BJ (cell line): ENCODE data around the gene PRR3. TPM values are rescaled to one million over a fixed set of nuclear protein-coding genes. Genes with fewer than 3 reads are reported as not detected.

Experiments used
- CTCF ChIA-PET: fragments of 350-600 bp; formaldehyde crosslinking; extraction: SDS; loops from one replicate; lab custom pipeline; 2021; ENCODE audit warnings: antibody characterized with exemption, inconsistent platforms; lab: Yijun Ruan, JAX
- POLR2A ChIA-PET: fragments of 300-600 bp; sonication (Branson Sonifier 250); formaldehyde crosslinking; extraction: SDS; loops from one replicate; lab custom pipeline; 2021; ENCODE audit warnings: antibody characterized with exemption; lab: Charles Lee
- DNase-seq: peaks from one replicate; pipeline ENCODE4 v3.0.0-alpha.2; 2011; ENCODE audit warnings: low read depth
- H3K27me3 ChIP-seq: 2 replicates; pipeline ENCODE4 v1.6.0; 2011; ENCODE audit warnings: low read length; ENCODE audit not compliant: control insufficient read depth, insufficient read depth
- H3K36me3 ChIP-seq: 2 replicates; pipeline ENCODE4 v1.5.1; 2011; ENCODE audit warnings: low read length; ENCODE audit not compliant: control insufficient read depth, insufficient read depth
- H3K4me3 ChIP-seq: 2 replicates; pipeline ENCODE4 v1.5.1; 2011; ENCODE audit warnings: low read depth, mild to moderate bottlenecking, control low read depth, low read length
- CTCF ChIP-seq: IDR thresholded peaks from 2 replicates; pipeline ENCODE4 v1.5.1; 2011; ENCODE audit warnings: low read depth, mild to moderate bottlenecking, control low read depth, inconsistent platforms, low read length, moderate library complexity; ENCODE audit not compliant: insufficient read depth
- polyA plus RNA-seq: library from polyadenylated mRNA; depleted of rRNA; stranded (reverse); fragments of >200 nt; gene quantifications from 2 replicates; pipeline ENCODE4 v1.2.3, GENCODE V29; 2011

The PRR3 gene
- polyA plus RNA-seq, 1 experiment: 15.8 TPM

DNA sequence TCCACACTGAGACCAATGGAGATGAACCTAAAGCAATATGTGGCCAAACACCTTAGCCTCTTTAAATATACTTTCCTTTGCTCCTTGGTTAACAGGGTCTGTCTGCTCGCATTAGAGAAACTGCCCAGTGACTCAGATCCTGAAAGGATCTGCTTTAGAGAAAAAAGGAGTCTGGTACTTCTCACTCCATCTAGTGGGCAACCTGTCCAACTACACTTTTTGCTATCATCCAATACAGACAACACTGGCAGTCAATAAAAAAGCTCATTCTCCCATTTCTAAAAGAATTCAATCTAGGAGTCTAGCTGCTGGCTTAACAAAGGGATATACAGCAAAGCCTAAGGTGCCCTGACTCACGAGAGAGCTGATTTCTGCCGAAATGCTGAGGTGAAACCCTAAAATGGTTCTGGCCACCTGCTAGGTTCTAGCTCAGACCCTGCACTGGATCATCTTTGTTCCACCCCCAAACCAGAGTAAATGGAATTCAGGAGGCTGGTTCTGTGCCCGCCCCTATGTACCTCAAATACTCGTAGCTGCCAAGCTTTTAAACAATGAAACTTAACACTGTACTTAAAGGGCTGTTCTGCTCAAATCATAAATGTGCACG lies 12.3 kb upstream of the PRR3 start:
- peak; percentile 80 for TF ChIP-seq CTCF
- CTCF ChIA-PET: interaction anchor here (0.6 to 11.2 kb wide), 24 partner anchors 9 to 178 kb away, joined by 3 to 263 read pairs (median 4); partner anchors contain the start of genes ABCF1, GNL1 and PRR3
- Histone ChIP-seq H3K27me3 (no peaks in the 10 kb centered on the region), H3K36me3 (peaks cover 13% of the 10 kb centered on the region), H3K4me3 (no peak overlapping the region)
- no peak for DNase-seq
- POLR2A ChIA-PET: interaction anchor here (0.7 kb wide), 1 partner anchor 27 kb away, joined by 5 read pairs; the partner anchor contains the start of gene ABCF1

GRCh38 chr6:30547454-30547853 lies 9.6 kb upstream of the PRR3 start:
- ChIA-PET POLR2A (no interaction called here), CTCF (interaction anchor here (1.0 to 11.2 kb wide), 5 partner anchors 15 to 64 kb away, joined by 3 to 263 read pairs (median 4); no protein-coding TSS in a partner anchor)
- no peak for TF ChIP-seq CTCF
- Histone ChIP-seq H3K4me3 (no peak overlapping the region), H3K36me3 (peaks cover 21% of the 10 kb centered on the region), H3K27me3 (no peaks in the 10 kb centered on the region)
- no peak for DNase-seq

DNA sequence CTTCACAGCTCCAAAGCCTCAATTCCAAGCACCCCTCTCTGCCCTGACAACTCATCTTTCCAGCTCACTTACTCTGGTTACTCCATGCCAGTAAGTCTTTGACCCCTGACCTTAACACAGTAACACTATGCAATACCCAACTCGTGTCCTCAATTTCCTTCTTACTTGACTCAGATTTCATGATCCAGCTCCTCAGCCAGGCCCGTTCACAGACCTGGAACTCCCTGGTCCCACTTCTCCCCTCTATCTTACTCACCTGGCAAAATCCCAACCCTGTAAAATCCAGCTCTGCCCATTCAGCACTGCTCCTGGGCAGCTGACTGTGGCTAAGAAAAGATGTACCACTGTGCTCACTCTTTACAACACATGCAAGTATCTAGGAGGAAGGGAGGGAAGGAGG lies 8.7 kb upstream of the PRR3 start:
- Histone ChIP-seq H3K4me3 (no peak overlapping the region), H3K27me3 (no peaks in the 10 kb centered on the region), H3K36me3 (peaks cover 29% of the 10 kb centered on the region)
- POLR2A ChIA-PET: interaction anchor here (0.7 kb wide), 1 partner anchor 32 kb away, joined by 3 read pairs; no protein-coding TSS in a partner anchor
- CTCF ChIA-PET: interaction anchor here (1.6 to 11.2 kb wide), 2 partner anchors 16 to 65 kb away, joined by 7 to 263 read pairs; no protein-coding TSS in a partner anchor
- no peak for TF ChIP-seq CTCF
- no peak for DNase-seq

DNA sequence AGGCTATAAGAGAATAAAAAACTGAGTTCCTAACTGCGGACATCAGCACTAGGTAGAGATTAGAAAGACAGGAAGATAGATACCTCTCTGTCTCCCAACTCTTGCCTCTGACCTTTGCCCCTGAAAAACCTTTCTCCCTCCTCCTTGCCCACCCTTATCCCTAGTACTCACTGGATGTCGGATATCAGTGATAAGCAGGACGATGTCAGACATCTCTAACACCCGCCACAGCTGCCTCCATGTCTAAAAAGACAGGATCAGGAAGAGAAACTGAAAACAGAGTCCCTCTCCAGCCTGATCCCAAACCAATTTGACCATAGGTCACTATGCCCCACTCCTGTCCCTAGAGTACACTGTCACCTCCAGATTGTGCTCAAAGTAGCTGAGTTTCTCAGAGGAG lies 2.7 kb upstream of the PRR3 start:
- Histone ChIP-seq H3K36me3 (peaks cover 19% of the 10 kb centered on the region), H3K27me3 (no peaks in the 10 kb centered on the region), H3K4me3 (no peak overlapping the region)
- no peak for DNase-seq
- no peak for TF ChIP-seq CTCF
- CTCF ChIA-PET: interaction anchor here (1.4 to 5.3 kb wide), 6 partner anchors 9 to 73 kb away, joined by 4 to 37 read pairs (median 7); no protein-coding TSS in a partner anchor
- POLR2A ChIA-PET: no interaction called here

GRCh38 chr6:30554962-30555815 lies 1.9 kb upstream of the PRR3 start:
- Histone ChIP-seq H3K36me3 (peaks cover 18% of the 10 kb centered on the region), H3K4me3 (peak overlapping the region; percentile 65), H3K27me3 (no peaks in the 10 kb centered on the region)
- no peak for DNase-seq
- POLR2A ChIA-PET: no interaction called here
- CTCF ChIA-PET: interaction anchor here (0.6 to 5.3 kb wide), 7 partner anchors 10 to 73 kb away, joined by 3 to 37 read pairs (median 6); no protein-coding TSS in a partner anchor
- TF ChIP-seq CTCF: peak; percentile 19; the same call in 1 of the 2 replicates
